Stimulated activated CD8-positive, alpha-beta memory T cell treated with anti-CD3 and anti-CD28 coated beads, Interleukin-7, amount 100 ng/mL, for 4 hours (primary cell): ENCODE results near the gene ANKRD28.
"Not testable (repeated sequence)": the region's sequence is repeated elsewhere in the genome, so short reads cannot be mapped to it uniquely, and the experiment has no call there.

ENCODE experiments used
- DNase-seq, 2 donors: peaks; one replicate each; pipeline ENCODE4 v3.0.0-alpha.2; 2020; ENCODE audit warnings: low read depth in 2 of 2

ANKRD28 gene

DNA sequence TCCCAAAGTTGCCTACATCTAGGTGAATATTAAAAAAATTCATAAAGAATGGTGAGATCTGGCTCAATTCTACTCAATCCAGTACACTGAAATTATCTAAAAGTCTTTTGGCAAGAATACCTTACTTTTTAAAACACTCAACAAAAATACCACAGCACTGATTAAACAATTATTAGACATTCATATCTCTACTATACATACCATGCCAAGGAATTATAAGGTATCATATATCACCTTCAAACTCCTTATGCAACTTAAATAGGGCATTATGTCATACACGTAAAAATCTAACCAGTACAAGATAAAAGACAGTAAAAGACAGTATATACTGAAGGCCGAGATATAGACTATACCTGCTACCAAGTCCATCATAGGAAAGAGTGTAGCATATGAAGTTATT, 6.1 kb upstream of the ANKRD28 start:
- no peak for DNase-seq

GRCh38 chr3:15801298-15801697, 3.5 kb upstream of the ANKRD28 start:
- no peak for DNase-seq

DNA sequence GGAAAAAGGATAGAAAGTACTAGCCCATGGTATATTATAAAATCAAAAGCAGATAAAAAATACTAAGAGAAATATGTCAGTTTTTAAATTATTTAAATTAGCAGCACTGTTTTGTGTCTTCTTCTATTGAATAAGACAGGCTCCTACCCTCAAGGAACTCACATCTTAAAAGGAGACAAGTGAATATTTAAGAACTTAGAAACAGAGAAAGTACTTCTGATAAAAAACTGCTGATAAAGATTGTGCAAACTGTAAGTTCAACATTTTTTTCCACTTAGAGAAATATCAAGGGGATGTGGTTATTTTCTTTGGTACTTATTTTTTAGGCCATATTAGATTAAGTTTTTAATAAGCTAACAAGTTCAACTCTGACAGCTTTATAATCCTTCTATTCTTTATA, 3.0 kb upstream of the ANKRD28 start:
- DNase-seq, result no peak

- no peak for DNase-seq
Measured at GRCh38 chr3:15800327-15800726, 2.5 kb upstream of the ANKRD28 start.

GRCh38 chr3:15798533-15799245, 910 bp upstream of the ANKRD28 start:
- DNase-seq, result no peak

GRCh38 chr3:15796771-15797641, 773 bp downstream of the ANKRD28 start:
- DNase-seq, result no peak

GRCh38 chr3:15796331-15796730, 1.4 kb downstream of the ANKRD28 start:
- no peak for DNase-seq

DNA sequence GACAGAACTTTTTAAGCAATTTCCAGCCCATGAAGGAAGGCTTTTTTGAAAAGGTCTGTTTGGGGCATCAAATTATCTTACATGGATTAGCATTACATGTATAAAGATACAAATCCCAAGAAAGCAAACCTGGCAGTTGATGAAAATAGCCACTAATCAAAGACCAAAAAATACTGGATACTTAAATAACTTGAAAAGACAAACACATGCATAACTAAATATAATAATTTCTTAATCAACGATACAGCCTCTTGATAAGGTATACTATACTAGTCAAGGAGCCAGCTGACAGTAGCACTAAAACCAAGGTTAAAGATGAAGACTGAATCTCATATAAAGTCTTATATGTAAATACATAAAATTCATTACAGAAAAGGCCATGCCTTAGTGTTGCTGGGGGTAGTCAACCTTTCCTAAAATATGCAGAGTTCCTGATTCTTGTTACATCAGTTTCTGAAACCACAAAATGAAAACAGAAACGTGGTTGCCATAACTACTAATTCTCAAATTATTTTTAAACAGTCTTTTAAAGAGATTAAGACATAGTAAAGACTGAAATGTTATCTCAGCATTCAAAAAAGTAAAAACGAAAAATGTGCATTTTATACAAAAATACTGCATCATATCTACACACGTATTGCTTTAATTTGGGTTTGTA, 2.0 kb downstream of the ANKRD28 start:
- DNase-seq, result no peak

- DNase-seq, result no peak
Measured at GRCh38 chr3:15794842-15795650, 2.7 kb downstream of the ANKRD28 start.

GRCh38 chr3:15794303-15794771, 3.4 kb downstream of the ANKRD28 start:
- no peak for DNase-seq

GRCh38 chr3:15791525-15791924, 6.3 kb downstream of the ANKRD28 start:
- no peak for DNase-seq

GRCh38 chr3:15787941-15788340, 9.8 kb downstream of the ANKRD28 start:
- DNase-seq, result no peak

GRCh38 chr3:15787526-15787925, 10.3 kb downstream of the ANKRD28 start:
- no peak for DNase-seq

DNA sequence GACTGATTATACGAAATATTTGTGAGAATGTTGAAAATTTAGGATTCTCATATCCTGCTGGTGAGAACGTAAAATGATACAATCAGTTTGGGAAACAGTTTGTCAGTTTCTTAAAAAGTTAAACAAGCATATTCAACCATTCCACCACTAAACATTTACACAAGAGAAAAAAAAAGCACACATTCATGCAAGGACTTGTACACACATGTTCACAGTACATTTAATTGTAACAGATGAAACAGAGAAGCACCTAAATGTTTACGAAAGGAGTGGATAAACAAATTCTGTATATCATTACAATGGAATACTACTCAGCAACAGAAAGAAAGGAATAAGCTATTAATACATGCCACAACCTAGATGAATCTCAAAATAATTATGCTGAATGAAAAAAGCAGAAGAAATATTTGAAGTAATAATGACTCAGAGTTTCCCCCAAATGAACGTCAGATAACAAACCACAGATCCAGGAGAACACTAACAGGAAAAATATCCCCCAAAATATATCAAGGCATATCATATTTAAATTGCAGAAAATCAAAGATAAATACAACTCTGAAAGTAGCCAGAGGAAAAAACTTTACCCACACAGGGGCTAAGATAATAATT, 14.3 kb downstream of the ANKRD28 start:
- DNase-seq, result no peak

DNA sequence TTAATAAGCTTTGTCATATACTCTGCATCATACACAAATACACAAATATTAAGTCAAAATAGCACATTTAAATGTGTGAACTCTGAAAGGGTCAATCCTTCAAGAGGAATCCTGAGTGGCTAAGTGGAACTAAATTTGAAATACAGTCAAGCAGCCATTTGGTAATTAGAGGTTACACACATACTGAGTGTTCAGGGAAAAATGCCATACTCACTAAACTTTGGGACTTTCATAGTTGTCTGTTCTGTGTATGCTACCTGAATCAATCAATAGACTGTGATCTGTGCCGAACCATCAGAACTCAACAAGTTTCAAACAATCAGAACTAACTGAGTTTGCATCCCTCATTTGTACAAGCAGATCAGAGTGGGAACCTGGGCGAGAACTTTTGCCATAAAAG, 15.3 kb downstream of the ANKRD28 start:
- DNase-seq, result no peak

DNA sequence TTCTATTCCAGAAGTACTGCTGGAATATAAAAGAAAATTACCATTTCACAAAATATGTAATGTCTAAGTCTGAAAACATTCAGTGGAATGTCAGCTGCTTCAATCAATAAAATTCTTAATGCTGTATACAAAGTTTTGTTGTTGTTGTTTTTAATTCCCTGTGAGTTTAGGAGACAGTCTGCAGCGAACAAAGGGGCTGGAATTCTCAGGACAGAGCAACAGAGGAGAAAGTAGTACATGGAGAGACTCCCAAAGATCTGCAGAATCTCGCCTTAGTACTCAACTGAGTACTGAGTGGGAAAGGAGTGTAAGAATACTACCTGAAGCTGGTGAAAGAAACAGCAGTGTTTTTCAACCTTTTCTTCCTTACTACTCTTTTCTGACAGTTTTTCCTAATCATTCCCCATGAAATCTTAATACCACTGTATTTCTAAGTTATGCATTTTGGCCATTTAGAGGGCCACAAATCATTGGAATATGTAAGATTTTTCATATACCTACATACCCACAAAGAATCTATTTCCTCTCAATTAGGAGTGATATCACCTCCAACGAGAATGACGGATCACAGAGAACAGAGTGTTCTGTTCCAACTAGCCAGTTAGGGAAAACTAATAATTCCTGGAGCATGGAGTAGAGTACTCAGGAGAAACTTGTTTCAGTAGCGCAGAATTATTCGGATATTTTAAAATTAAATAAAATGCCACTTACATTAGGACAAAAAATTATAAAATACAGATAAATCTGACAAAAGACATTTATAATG, 16.0 kb downstream of the ANKRD28 start:
- no peak for DNase-seq

DNA sequence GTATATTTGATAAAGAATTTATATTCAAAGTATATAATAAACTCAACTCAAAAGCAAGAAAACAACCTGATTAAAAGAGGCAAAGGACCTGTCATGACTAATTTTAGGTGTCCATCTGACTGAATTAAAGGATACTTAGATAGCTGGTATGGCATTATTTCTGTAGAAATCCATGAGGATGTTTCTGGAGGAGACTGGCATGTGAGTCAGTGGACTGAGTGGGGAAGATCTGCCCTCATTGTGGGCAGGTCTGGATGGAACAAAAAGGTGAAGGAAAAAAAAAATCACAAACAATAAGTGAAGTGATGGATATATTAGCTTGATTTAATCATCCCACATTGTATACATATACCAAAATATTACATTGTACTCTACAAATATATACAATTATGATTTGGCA, 16.6 kb downstream of the ANKRD28 start:
- no peak for DNase-seq

GRCh38 chr3:15779111-15779510, 18.7 kb downstream of the ANKRD28 start:
- DNase-seq, result no peak

GRCh38 chr3:15778332-15778858, 19.4 kb downstream of the ANKRD28 start:
- DNase-seq, result no peak

DNA sequence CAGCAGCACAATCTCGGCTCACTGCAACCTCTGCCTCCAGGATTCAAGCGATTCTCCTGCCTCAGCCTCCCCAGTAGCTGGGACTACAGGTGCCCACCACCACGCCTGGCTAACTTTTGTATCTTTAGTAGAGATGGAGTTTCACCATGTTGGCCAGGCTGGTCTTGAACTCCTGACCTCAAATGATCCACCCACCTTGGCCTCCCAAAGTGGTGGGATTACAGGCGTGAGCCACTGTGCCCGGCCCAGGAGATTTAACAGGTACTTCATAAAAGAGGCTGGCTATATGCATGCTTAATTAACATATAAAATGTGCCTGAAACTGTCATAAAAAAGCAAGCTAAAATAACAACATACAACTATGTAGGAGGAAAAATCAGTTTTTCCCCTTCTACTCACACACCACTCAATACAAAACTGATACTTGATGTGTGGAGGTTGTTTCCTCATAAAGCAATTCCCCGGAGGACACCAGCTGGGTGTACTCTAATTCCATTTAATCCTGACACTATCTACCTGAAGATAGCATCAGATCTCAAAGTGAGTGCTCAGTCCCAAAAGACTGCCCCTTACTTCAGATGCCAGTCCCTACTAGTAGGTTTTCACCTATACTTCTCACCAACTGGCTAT, 22.7 kb downstream of the ANKRD28 start:
- not testable (repeated sequence) for DNase-seq
